ENCODE measurements around the gene KRTAP10-12.

Gene KRTAP10-12

GRCh38 chr21:44727757-44728156 lies 30.8 kb downstream of the KRTAP10-12 start:
- TF ChIP-seq PPARA (CRISPR knock-in tag; IDR thresholded peaks at IDR 0.05; ENCODE audit: borderline replicate concordance) (no peak), ZC3H10 (CRISPR knock-in tag; IDR thresholded peaks at IDR 0.05) (no peak), OSR1 (CRISPR knock-in tag; IDR thresholded peaks at IDR 0.05) (no peak), ZNF565 (CRISPR knock-in tag; conservative IDR thresholded peaks at IDR 0.05; ENCODE audit: low read depth) (no peak), TOX (CRISPR knock-in tag; IDR thresholded peaks at IDR 0.05; ENCODE audit: borderline replicate concordance) (no peak), ARNTL (CRISPR knock-in tag; IDR thresholded peaks at IDR 0.05; ENCODE audit: borderline replicate concordance, low read depth) (no peak), ZFP30 (CRISPR knock-in tag; IDR thresholded peaks at IDR 0.05) (no peak), TSHZ2 (CRISPR knock-in tag; IDR thresholded peaks at IDR 0.05) (no peak), ZNF70 (CRISPR knock-in tag; IDR thresholded peaks at IDR 0.05) (no peak), ISL1 (CRISPR knock-in tag; IDR thresholded peaks at IDR 0.05) (no peak), CSDC2 (CRISPR knock-in tag; IDR thresholded peaks at IDR 0.05) (no peak), CSRNP3 (CRISPR knock-in tag; IDR thresholded peaks at IDR 0.05) (no peak), RARB (CRISPR knock-in tag; IDR thresholded peaks at IDR 0.05) (no peak), PATZ1 (CRISPR knock-in tag; IDR thresholded peaks at IDR 0.05; ENCODE audit: borderline replicate concordance) (no peak), ESRRG (CRISPR knock-in tag; IDR thresholded peaks at IDR 0.05) (no peak), SNAI2 (CRISPR knock-in tag; IDR thresholded peaks at IDR 0.05) (no peak), TCF4 (CRISPR knock-in tag; IDR thresholded peaks at IDR 0.05; ENCODE audit: borderline replicate concordance) (no peak), ZFP3 (CRISPR knock-in tag; IDR thresholded peaks at IDR 0.05) (no peak), POU6F1 (CRISPR knock-in tag; IDR thresholded peaks at IDR 0.05; ENCODE audit: borderline replicate concordance, low read depth) (no peak)
- no peak for ATAC-seq

- ATAC-seq: no peak
- TF ChIP-seq ZC3H10 (CRISPR knock-in tag; IDR thresholded peaks at IDR 0.05): no peak
- TF ChIP-seq ARNTL (CRISPR knock-in tag; IDR thresholded peaks at IDR 0.05; ENCODE audit: borderline replicate concordance, low read depth): no peak
- no peak for TF ChIP-seq ZNF565 (CRISPR knock-in tag; conservative IDR thresholded peaks at IDR 0.05; ENCODE audit: low read depth)
- no peak for TF ChIP-seq ZFP30 (CRISPR knock-in tag; IDR thresholded peaks at IDR 0.05)
- TF ChIP-seq ZFP3 (CRISPR knock-in tag; IDR thresholded peaks at IDR 0.05): no peak
- TF ChIP-seq BACH2 (CRISPR knock-in tag; IDR thresholded peaks at IDR 0.05; ENCODE audit: borderline replicate concordance): no peak
- no peak for TF ChIP-seq ESRRG (CRISPR knock-in tag; IDR thresholded peaks at IDR 0.05)
- no peak for TF ChIP-seq POU6F1 (CRISPR knock-in tag; IDR thresholded peaks at IDR 0.05; ENCODE audit: borderline replicate concordance, low read depth)
- no peak for TF ChIP-seq ZNF70 (CRISPR knock-in tag; IDR thresholded peaks at IDR 0.05)
- TF ChIP-seq CSDC2 (CRISPR knock-in tag; IDR thresholded peaks at IDR 0.05): no peak
- TF ChIP-seq ZNF8 (CRISPR knock-in tag; IDR thresholded peaks at IDR 0.05): no peak
- no peak for TF ChIP-seq TOX (CRISPR knock-in tag; IDR thresholded peaks at IDR 0.05; ENCODE audit: borderline replicate concordance)
- no peak for TF ChIP-seq TSHZ2 (CRISPR knock-in tag; IDR thresholded peaks at IDR 0.05)
- no peak for TF ChIP-seq CSRNP3 (CRISPR knock-in tag; IDR thresholded peaks at IDR 0.05)
- TF ChIP-seq ISL1 (CRISPR knock-in tag; IDR thresholded peaks at IDR 0.05): no peak
- no peak for TF ChIP-seq OSR1 (CRISPR knock-in tag; IDR thresholded peaks at IDR 0.05)
- no peak for TF ChIP-seq PPARA (CRISPR knock-in tag; IDR thresholded peaks at IDR 0.05; ENCODE audit: borderline replicate concordance)
These were observed 31.7 kb downstream of the KRTAP10-12 start for GRCh38 chr21:44728716-44729115.

Data from SK-N-SH treated with all-trans-retinoic acid at 6 μM for 48 hours (cell line).